ENCODE measurements around the gene PDE3A. TPM values are rescaled to one million over a fixed set of nuclear protein-coding genes. Genes with fewer than 3 reads are reported as not detected.

PDE3A gene
- total RNA-seq, 4 donors from 2014 or later, result 9.0 to 21.8 (median 10.9) TPM

- no peak for TF ChIP-seq CTCF (IDR thresholded peaks at IDR 0.05; ENCODE audit: low read depth)
Measured at GRCh38 chr12:20716037-20716436, 347.7 kb downstream of the PDE3A start.

DNA sequence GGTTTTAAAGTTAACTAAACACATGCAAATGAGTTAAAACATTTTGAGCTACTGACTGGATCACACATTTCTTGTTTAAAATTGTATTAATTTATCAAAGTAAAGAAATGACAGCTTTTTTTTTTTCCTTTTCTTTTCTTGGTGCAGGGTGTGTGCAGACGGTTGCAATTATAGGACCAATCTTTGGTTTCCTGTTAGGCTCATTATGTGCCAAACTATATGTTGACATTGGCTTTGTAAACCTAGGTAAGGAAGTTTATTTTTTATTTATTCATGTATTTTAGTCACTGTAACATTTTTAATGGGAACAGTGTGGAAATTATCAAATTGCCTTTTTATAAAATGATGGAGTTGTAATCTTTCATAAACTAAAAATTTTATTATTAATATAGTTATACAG is 348.6 kb downstream of the PDE3A start:
- no peak for TF ChIP-seq CTCF (IDR thresholded peaks at IDR 0.05; ENCODE audit: low read depth)

GRCh38 chr12:20718294-20718693 is 350.0 kb downstream of the PDE3A start:
- TF ChIP-seq CTCF (IDR thresholded peaks at IDR 0.05; ENCODE audit: low read depth), result no peak

- TF ChIP-seq CTCF (IDR thresholded peaks at IDR 0.05; ENCODE audit: low read depth), result no peak
Measured at GRCh38 chr12:20722142-20722541, 353.8 kb downstream of the PDE3A start.

DNA sequence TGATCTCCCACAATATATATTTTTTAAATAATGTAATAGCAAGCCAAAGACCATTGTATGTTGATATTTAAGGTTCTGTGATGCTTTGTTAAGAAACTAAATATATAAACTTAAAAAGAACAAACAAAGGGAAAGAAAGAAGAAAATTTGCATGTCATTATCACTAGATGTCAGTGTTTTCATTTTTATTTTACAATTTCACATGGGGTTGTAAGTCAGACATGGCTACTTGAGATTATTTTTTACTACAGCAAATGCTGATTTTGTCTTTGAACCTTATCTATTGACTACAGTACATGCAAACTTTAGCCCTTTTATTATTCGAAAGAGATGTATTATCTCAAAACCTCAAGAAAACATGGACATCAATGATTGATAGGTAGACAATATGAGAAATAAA is 362.9 kb downstream of the PDE3A start:
- no peak for TF ChIP-seq CTCF (IDR thresholded peaks at IDR 0.05; ENCODE audit: low read depth)

Data from subcutaneous adipose tissue (tissue), 4 donors.